Osteoblast (primary cell): ENCODE data around the gene ZBED4. TPM values are rescaled to one million over a fixed set of nuclear protein-coding genes. Genes with fewer than 3 reads are reported as not detected.
A peak's percentile ranks its signal among the peaks of the same experiment; 100 is the strongest.

Source experiments
- DNase-seq: peaks from one replicate; pipeline ENCODE4 v3.0.0; 2011; ENCODE audit warnings: low spot score, mixed read lengths; ENCODE audit not compliant: insufficient read length; ENCODE audit errors: missing footprints
- H2AFZ ChIP-seq: 2 replicates; pipeline ENCODE4 v1.6.0; 2011; ENCODE audit warnings: mild to moderate bottlenecking, low read length
- H3K27ac ChIP-seq: 2 replicates; pipeline ENCODE4 v1.5.1; 2011; ENCODE audit warnings: mild to moderate bottlenecking, low read depth, low read length, moderate library complexity
- H3K27me3 ChIP-seq: 2 replicates; pipeline ENCODE4 v1.6.0; 2012; ENCODE audit warnings: mild to moderate bottlenecking, control low read depth, inconsistent platforms, low read length, moderate library complexity; ENCODE audit not compliant: insufficient read depth
- H3K36me3 ChIP-seq: 2 replicates; pipeline ENCODE4 v1.5.1; 2011; ENCODE audit warnings: mild to moderate bottlenecking, low read length, control low read depth, moderate library complexity; ENCODE audit not compliant: insufficient read depth
- H3K4me1 ChIP-seq: 2 replicates; pipeline ENCODE4 v1.5.1; 2011; ENCODE audit warnings: mild to moderate bottlenecking, low read length, control low read depth, moderate library complexity; ENCODE audit not compliant: insufficient read depth
- H3K4me2 ChIP-seq: 2 replicates; pipeline ENCODE4 v1.6.0; 2011; ENCODE audit warnings: mild to moderate bottlenecking, low read length; ENCODE audit not compliant: insufficient read depth
- H3K4me3 ChIP-seq: fragments of 200-600 bp; sonication (generic); 3 replicates; pipeline ENCODE4 v1.5.1; 2012; ENCODE audit warnings: mild to moderate bottlenecking, low read length, inconsistent platforms; ENCODE audit not compliant: insufficient read depth
- H3K79me2 ChIP-seq: 2 replicates; pipeline ENCODE4 v1.6.0; 2012; ENCODE audit warnings: mild to moderate bottlenecking, low read length, control low read depth, inconsistent platforms; ENCODE audit not compliant: insufficient read depth
- H3K9me3 ChIP-seq: 2 replicates; pipeline ENCODE4 v1.5.1; 2011; ENCODE audit warnings: low read depth, low read length, control low read depth
- H4K20me1 ChIP-seq: 2 replicates; pipeline ENCODE4 v1.6.0; 2012; ENCODE audit warnings: mild to moderate bottlenecking, low read length, control low read depth; ENCODE audit not compliant: insufficient read depth
- total RNA-seq: library from RNA; depleted of rRNA; stranded (reverse); fragments of >200 nt; gene quantifications from 2 replicates; pipeline ENCODE4 v1.2.3, GENCODE V29; 2012
- TF ChIP-seq, protein P1 (sequence below): IDR thresholded peaks from 2 replicates; pipeline ENCODE4 v1.5.1; 2011; ENCODE audit warnings: mild to moderate bottlenecking, low read depth, low read length, moderate library complexity; ENCODE audit errors: extremely low read depth

Gene ZBED4
- total RNA-seq, 1 donor, result 8.3 TPM

DNA sequence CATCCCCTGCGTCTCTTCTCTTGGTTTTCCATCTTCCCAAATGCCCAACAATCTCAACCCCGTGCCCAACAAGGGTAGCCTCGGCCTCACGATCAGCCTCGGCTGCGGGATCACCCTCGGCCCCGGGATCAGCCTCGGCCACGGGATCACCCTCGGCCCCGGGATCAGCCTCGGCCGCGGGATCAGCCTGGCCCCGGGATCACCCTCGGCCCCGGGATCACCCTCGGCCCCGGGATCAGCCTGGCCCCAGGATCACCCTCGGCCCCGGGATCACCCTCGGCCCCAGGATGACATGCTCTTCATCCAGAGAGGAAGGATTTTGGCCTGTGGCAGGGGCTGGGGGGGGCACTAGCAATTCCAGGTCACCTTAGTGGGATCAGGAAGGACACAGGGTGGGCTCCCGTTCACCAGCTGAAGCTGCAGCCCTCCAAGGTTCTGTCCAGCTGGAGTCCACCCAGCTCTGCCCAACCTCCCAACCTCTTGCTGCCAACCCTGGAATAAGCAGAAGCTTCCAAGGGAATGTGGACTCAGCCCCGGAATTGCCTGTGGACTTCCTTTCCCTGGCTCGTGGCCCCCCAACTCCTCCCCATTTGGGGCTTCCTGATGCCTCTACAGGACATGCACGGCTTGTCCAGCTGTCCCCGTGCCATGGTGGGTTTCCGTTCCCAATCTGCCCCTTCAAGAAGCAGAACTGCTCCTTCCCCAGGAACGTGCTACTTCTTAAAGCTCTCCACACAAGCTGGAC is 58.4 kb downstream of the ZBED4 start:
- Histone ChIP-seq H3K9me3 (no peaks in the 10 kb centered on the region), H3K4me2 (no peak overlapping the region), H3K4me3 (no peak overlapping the region), H3K79me2 (peaks cover 3% of the 10 kb centered on the region), H3K36me3 (peaks cover 16% of the 10 kb centered on the region), H4K20me1 (no peaks in the 10 kb centered on the region), H2AFZ (no peak overlapping the region), H3K4me1 (no peaks in the 10 kb centered on the region), H3K27ac (no peak overlapping the region), H3K27me3 (no peaks in the 10 kb centered on the region)
- DNase-seq, result peak; percentile 50
- TF ChIP-seq, protein P1, sequence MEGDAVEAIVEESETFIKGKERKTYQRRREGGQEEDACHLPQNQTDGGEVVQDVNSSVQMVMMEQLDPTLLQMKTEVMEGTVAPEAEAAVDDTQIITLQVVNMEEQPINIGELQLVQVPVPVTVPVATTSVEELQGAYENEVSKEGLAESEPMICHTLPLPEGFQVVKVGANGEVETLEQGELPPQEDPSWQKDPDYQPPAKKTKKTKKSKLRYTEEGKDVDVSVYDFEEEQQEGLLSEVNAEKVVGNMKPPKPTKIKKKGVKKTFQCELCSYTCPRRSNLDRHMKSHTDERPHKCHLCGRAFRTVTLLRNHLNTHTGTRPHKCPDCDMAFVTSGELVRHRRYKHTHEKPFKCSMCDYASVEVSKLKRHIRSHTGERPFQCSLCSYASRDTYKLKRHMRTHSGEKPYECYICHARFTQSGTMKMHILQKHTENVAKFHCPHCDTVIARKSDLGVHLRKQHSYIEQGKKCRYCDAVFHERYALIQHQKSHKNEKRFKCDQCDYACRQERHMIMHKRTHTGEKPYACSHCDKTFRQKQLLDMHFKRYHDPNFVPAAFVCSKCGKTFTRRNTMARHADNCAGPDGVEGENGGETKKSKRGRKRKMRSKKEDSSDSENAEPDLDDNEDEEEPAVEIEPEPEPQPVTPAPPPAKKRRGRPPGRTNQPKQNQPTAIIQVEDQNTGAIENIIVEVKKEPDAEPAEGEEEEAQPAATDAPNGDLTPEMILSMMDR, result no peak

DNA sequence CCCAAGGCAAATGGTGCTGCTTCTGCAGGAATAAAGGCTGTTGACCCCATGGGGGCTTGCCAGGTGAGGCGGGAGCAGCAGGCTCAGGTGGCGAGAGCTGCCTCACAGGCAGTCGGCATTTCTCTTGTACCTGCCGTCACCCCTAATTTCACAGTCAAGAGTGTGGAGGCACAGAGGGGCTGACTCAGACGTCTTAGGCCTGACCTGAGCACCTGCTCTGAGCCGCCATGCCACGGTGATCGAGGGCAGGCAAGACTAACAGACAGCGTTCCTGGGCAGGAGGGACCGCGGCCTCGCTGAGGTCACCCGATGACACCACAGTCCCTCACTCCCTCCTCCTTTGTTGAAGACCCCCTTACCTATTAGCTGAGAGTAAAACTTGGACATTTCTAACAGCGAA is 59.4 kb downstream of the ZBED4 start:
- Histone ChIP-seq H3K4me2 (no peak overlapping the region), H3K27ac (no peak overlapping the region), H4K20me1 (no peaks in the 10 kb centered on the region), H3K79me2 (peaks cover 8% of the 10 kb centered on the region), H3K4me3 (no peak overlapping the region), H3K4me1 (no peaks in the 10 kb centered on the region), H3K36me3 (peaks cover 16% of the 10 kb centered on the region), H3K27me3 (no peaks in the 10 kb centered on the region), H2AFZ (no peak overlapping the region), H3K9me3 (no peaks in the 10 kb centered on the region)
- TF ChIP-seq, protein P1, result no peak
- peak; percentile 73 for DNase-seq

DNA sequence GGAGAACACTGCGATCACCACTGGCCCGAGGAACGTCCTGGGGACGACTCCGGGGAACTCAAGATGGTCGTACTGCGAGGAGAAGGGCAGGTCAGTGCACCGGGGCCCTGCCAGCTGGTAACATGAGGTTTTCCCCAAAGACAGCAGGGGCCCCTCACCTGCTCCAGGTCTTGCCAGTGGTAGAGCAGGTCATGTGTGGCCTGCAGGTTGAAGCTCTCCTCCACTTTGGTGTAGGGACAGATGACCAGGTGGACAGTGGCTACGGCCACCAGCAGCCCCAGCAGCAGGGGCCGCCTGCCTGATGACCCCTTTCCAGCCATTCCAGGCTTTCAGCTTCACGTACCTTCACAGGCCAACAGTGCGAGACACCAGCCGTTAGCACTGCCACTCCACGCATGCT is 59.8 kb downstream of the ZBED4 start:
- peaks cover 8% of the 10 kb centered on the region for H3K79me2 ChIP-seq
- H3K27me3 ChIP-seq, result no peaks in the 10 kb centered on the region
- no peak overlapping the region for H3K4me3 ChIP-seq
- no peaks in the 10 kb centered on the region for H4K20me1 ChIP-seq
- H3K9me3 ChIP-seq, result no peaks in the 10 kb centered on the region
- DNase-seq, result peak; percentile 66
- H2AFZ ChIP-seq, result no peak overlapping the region
- peaks cover 16% of the 10 kb centered on the region for H3K36me3 ChIP-seq
- H3K27ac ChIP-seq, result no peak overlapping the region
- H3K4me1 ChIP-seq, result no peaks in the 10 kb centered on the region
- no peak overlapping the region for H3K4me2 ChIP-seq
- TF ChIP-seq, protein P1, result no peak

DNA sequence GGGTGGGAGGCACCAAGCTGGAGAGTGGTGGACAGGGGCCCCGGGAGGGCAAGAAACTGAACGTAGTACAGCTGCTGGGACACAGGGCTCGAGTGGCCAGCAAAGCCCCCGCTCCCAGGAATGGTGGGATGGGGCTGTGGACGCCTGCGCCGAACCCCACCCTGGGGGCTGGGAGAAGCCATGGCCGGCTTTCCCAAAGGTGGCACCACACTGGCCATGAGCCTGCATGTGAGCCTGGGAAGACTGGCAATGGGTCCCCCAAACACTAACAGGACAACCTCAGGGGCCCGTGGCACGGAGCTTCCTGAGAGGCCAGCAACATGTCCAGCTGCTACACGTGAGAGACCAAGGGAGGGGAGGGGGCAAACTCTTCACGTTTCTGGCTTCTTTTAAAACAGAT is 60.6 kb downstream of the ZBED4 start:
- H3K27me3 ChIP-seq, result no peaks in the 10 kb centered on the region
- no peaks in the 10 kb centered on the region for H4K20me1 ChIP-seq
- peaks cover 5% of the 10 kb centered on the region for H3K4me1 ChIP-seq
- H3K4me2 ChIP-seq, result no peak overlapping the region
- H3K4me3 ChIP-seq, result no peak overlapping the region
- TF ChIP-seq, protein P1, result no peak
- no peak overlapping the region for H2AFZ ChIP-seq
- no peaks in the 10 kb centered on the region for H3K9me3 ChIP-seq
- no peak overlapping the region for H3K27ac ChIP-seq
- peaks cover 13% of the 10 kb centered on the region for H3K79me2 ChIP-seq
- DNase-seq, result peak; percentile 14
- H3K36me3 ChIP-seq, result peaks cover 16% of the 10 kb centered on the region
